HEK293 (cell line): ENCODE data around the gene GPR160.

ENCODE experiments used
- CTCF ChIA-PET: fragments of 350-600 bp; formaldehyde crosslinking; extraction: SDS; loops from one replicate; lab custom pipeline; 2021; ENCODE audit warnings: antibody characterized with exemption; lab: Yijun Ruan, JAX
- POLR2A ChIA-PET: fragments of 300-600 bp; formaldehyde crosslinking; extraction: SDS; loops from one replicate; lab custom pipeline; 2020; ENCODE audit warnings: antibody characterized with exemption, inconsistent platforms; lab: Yijun Ruan, JAX
- H3K27ac ChIP-seq: fragments of 200-500 bp; sonication (Bioruptor generic); 2 replicates; pipeline ENCODE4 v1.5.1; 2014; ENCODE audit warnings: low read depth, low read length, control low read depth, inconsistent platforms; ENCODE audit errors: extremely low read depth
- H3K36me3 ChIP-seq, 2 experiments: fragments of 200-500 bp in 1 of 2; sonication (Bioruptor generic) in 1 of 2; 1 replicate in 1 of 2; 2 replicates in 1 of 2; pipeline ENCODE4 v1.5.1; 2014 to 2017; ENCODE audit warnings: inconsistent platforms in 2 of 2, low read length in 2 of 2; ENCODE audit not compliant: control insufficient read depth in 2 of 2, insufficient read depth in 1 of 2
- H3K4me1 ChIP-seq: fragments of 200-500 bp; sonication (Bioruptor generic); 2 replicates; pipeline ENCODE4 v1.5.1; 2014; ENCODE audit warnings: mild to moderate bottlenecking, low read length, inconsistent platforms; ENCODE audit not compliant: control insufficient read depth, insufficient read depth
- H3K4me3 ChIP-seq: 2 replicates; pipeline ENCODE4 v1.5.1; 2011; ENCODE audit warnings: low read depth, mild to moderate bottlenecking, control low read depth, low read length, moderate library complexity
- H3K9me3 ChIP-seq: fragments of 200-500 bp; sonication (Bioruptor generic); 2 replicates; pipeline ENCODE4 v1.5.1; 2014; ENCODE audit warnings: low read depth, low read length, inconsistent platforms; ENCODE audit not compliant: control insufficient read depth, insufficient read depth
- CTCF ChIP-seq: fragments of 450-650 bp; formaldehyde crosslinking; IDR thresholded peaks from 2 replicates; pipeline ENCODE4 v1.5.1; 2016; ENCODE audit warnings: missing biosample characterization, missing genetic modification characterization
- FEZF1 ChIP-seq: fragments of 450-650 bp; formaldehyde crosslinking; IDR thresholded peaks from 2 replicates; pipeline ENCODE4 v1.5.1; 2016; ENCODE audit warnings: missing biosample characterization, missing genetic modification characterization
- MZF1 ChIP-seq: fragments of 450-650 bp; formaldehyde crosslinking; IDR thresholded peaks from 2 replicates; pipeline ENCODE4 v1.5.1; 2017; ENCODE audit warnings: missing biosample characterization, missing genetic modification characterization, borderline replicate concordance
- REPIN1 ChIP-seq: fragments of 450-650 bp; formaldehyde crosslinking; IDR thresholded peaks from 2 replicates; pipeline ENCODE4 v1.5.1; 2017; ENCODE audit warnings: missing biosample characterization, missing genetic modification characterization, low read depth
- SP3 ChIP-seq: fragments of 450-650 bp; formaldehyde crosslinking; IDR thresholded peaks from 2 replicates; pipeline ENCODE4 v1.5.1; 2016; ENCODE audit warnings: missing biosample characterization, missing genetic modification characterization
- ZBTB20 ChIP-seq: fragments of 450-650 bp; formaldehyde crosslinking; IDR thresholded peaks from 2 replicates; pipeline ENCODE4 v1.5.1; 2016; ENCODE audit warnings: missing biosample characterization, missing genetic modification characterization
- ZBTB8A ChIP-seq: fragments of 450-650 bp; formaldehyde crosslinking; IDR thresholded peaks from 2 replicates; pipeline ENCODE4 v1.5.1; 2016; ENCODE audit warnings: missing biosample characterization, missing genetic modification characterization
- ZFP37 ChIP-seq: fragments of 450-650 bp; formaldehyde crosslinking; IDR thresholded peaks from 2 replicates; pipeline ENCODE4 v1.5.1; 2016; ENCODE audit warnings: missing biosample characterization, missing genetic modification characterization
- ZFP69B ChIP-seq: fragments of 450-650 bp; formaldehyde crosslinking; IDR thresholded peaks from 2 replicates; pipeline ENCODE4 v1.5.1; 2016; ENCODE audit warnings: missing biosample characterization, missing genetic modification characterization
- ZNF121 ChIP-seq: fragments of 450-650 bp; formaldehyde crosslinking; IDR thresholded peaks from 2 replicates; pipeline ENCODE4 v1.5.1; 2016; ENCODE audit warnings: missing biosample characterization, missing genetic modification characterization
- ZNF19 ChIP-seq: fragments of 450-650 bp; formaldehyde crosslinking; IDR thresholded peaks from 2 replicates; pipeline ENCODE4; 2016; ENCODE audit warnings: missing biosample characterization, missing genetic modification characterization, low read depth
- ZNF2 ChIP-seq: fragments of 450-650 bp; formaldehyde crosslinking; IDR thresholded peaks from 2 replicates; pipeline ENCODE4 v1.5.1; 2016; ENCODE audit warnings: missing biosample characterization, missing genetic modification characterization
- ZNF221 ChIP-seq: fragments of 450-650 bp; formaldehyde crosslinking; IDR thresholded peaks from 2 replicates; pipeline ENCODE4 v1.5.1; 2017; ENCODE audit warnings: missing biosample characterization, missing genetic modification characterization, borderline replicate concordance
- ZNF239 ChIP-seq: fragments of 450-650 bp; formaldehyde crosslinking; IDR thresholded peaks from 2 replicates; pipeline ENCODE4 v1.5.1; 2016; ENCODE audit warnings: missing biosample characterization, missing genetic modification characterization
- ZNF311 ChIP-seq: fragments of 450-650 bp; formaldehyde crosslinking; IDR thresholded peaks from 2 replicates; pipeline ENCODE4 v1.5.1; 2017; ENCODE audit warnings: missing biosample characterization, missing genetic modification characterization, borderline replicate concordance
- ZNF324 ChIP-seq: fragments of 450-650 bp; formaldehyde crosslinking; IDR thresholded peaks from 2 replicates; pipeline ENCODE4 v1.5.1; 2016; ENCODE audit warnings: missing biosample characterization, missing genetic modification characterization
- ZNF394 ChIP-seq: fragments of 450-650 bp; formaldehyde crosslinking; IDR thresholded peaks from 2 replicates; pipeline ENCODE4 v1.5.1; 2016; ENCODE audit warnings: missing biosample characterization, missing genetic modification characterization, mild to moderate bottlenecking, moderate library complexity, borderline replicate concordance
- ZNF423 ChIP-seq: fragments of 450-650 bp; formaldehyde crosslinking; IDR thresholded peaks from 2 replicates; pipeline ENCODE4 v1.5.1; 2016; ENCODE audit warnings: missing biosample characterization, missing genetic modification characterization
- ZNF426 ChIP-seq: fragments of 450-650 bp; formaldehyde crosslinking; IDR thresholded peaks from 2 replicates; pipeline ENCODE4 v1.5.1; 2017; ENCODE audit warnings: missing biosample characterization, missing genetic modification characterization, mild to moderate bottlenecking, inconsistent platforms, moderate library complexity
- ZNF629 ChIP-seq: fragments of 450-650 bp; formaldehyde crosslinking; IDR thresholded peaks from 2 replicates; pipeline ENCODE4 v1.5.1; 2017; ENCODE audit warnings: missing biosample characterization, missing genetic modification characterization
- ZNF677 ChIP-seq: fragments of 450-650 bp; IDR thresholded peaks from 2 replicates; pipeline ENCODE4 v1.5.0; 2018; ENCODE audit warnings: missing biosample characterization, mild to moderate bottlenecking, missing genetic modification characterization, moderate library complexity
- ZNF704 ChIP-seq: fragments of 450-650 bp; formaldehyde crosslinking; IDR thresholded peaks from 2 replicates; pipeline ENCODE4 v1.5.1; 2016; ENCODE audit warnings: missing biosample characterization, missing genetic modification characterization
- TF ChIP-seq, protein P1 (sequence below): fragments of 450-650 bp; formaldehyde crosslinking; IDR thresholded peaks from 2 replicates; pipeline ENCODE4 v1.5.1; 2016; ENCODE audit warnings: missing biosample characterization, missing genetic modification characterization
- TF ChIP-seq, protein P2 (sequence below): fragments of 450-650 bp; formaldehyde crosslinking; IDR thresholded peaks from 2 replicates; pipeline ENCODE4 v1.5.1; 2016; ENCODE audit warnings: missing biosample characterization, missing genetic modification characterization
- TF ChIP-seq, protein P3 (sequence below): fragments of 450-650 bp; formaldehyde crosslinking; IDR thresholded peaks from 2 replicates; pipeline ENCODE4 v1.5.1; 2016; ENCODE audit warnings: missing biosample characterization, missing genetic modification characterization
- TF ChIP-seq, protein P4 (sequence below): fragments of 450-650 bp; formaldehyde crosslinking; IDR thresholded peaks from 2 replicates; pipeline ENCODE4 v1.5.1; 2016; ENCODE audit warnings: missing biosample characterization, missing genetic modification characterization

The GPR160 gene, protein sequence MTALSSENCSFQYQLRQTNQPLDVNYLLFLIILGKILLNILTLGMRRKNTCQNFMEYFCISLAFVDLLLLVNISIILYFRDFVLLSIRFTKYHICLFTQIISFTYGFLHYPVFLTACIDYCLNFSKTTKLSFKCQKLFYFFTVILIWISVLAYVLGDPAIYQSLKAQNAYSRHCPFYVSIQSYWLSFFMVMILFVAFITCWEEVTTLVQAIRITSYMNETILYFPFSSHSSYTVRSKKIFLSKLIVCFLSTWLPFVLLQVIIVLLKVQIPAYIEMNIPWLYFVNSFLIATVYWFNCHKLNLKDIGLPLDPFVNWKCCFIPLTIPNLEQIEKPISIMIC

DNA sequence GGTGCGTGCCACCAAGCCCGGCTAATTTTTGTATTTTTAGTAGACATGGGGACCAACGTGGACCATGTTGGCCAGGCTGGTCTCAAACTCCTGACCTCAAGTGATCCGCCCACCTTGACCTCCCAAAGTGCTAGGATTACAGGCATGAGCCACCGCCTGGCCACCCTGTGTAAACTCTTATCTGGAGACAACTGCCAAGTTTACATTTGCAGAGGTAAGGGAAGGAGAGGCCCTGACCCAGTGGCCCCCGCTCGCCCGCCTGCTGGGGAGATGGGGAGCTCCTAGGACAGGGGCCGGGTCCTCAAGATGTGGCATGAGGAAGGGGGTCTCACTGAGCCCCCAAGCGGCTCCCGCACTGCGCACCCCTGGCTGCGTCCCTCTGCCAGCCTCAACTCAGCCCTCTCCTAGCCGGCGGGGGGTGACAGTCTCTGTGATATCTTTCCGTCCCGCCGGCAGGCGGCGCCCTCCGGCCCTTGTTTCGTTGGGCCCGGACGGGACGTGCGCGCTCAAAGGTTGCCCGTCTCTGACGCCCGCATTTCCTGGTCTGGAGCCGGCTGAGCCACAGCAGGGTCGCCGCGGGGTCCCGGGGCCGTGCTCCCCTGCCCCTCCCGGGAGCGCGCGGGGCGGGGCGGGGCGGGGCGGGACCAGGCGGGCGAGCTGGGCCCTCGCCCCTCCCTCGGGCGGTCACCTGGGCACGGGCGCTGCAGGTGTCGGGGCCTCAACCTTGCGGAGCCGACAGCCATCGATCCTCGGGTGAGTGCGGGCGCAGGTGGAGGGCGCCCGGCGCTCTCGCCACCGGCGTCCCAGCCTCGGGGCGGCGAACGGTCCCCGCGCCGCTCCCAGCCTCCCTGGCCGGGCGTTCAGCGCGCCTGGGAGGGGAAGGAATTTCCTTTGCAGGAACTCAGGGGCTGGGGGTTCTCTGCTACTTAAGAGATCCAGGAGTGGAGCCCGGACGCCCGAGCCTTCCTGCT lies at the start of gene GPR160:
Gene GPR160 (plus strand): TSS at position 533 of the 971 bp plus-strand sequence. CDS start 45,978 bp downstream, outside the sequence.
- ChIA-PET CTCF (interaction anchor here (0.5 to 1.3 kb wide), 9 partner anchors 12 to 820 kb away, joined by 3 to 4 read pairs (median 3); no protein-coding TSS in a partner anchor), POLR2A (no interaction called here)
- Histone ChIP-seq H3K4me1 (no peaks in the 10 kb centered on the region), H3K27ac (no peak within 1 kb of the TSS; the same call in 1 of the 2 replicates), H3K4me3 (peak within 1 kb of the TSS; percentile 63), H3K36me3 (no peaks in the 10 kb centered on the region), H3K9me3 (no peaks in the 10 kb centered on the region)
- TF ChIP-seq ZNF2 (tag by site-specific recombination) (0 out of 2 replicates have a peak, but pooled peaks have one; percentile 30), ZFP69B (tag by site-specific recombination) (peak; percentile 43; the same call in 1 of the 2 replicates), ZNF311 (tag by site-specific recombination) (no peak), ZNF629 (tag by site-specific recombination) (0 out of 2 replicates have a peak, but pooled peaks have one; percentile 12), ZNF677 (no peak), ZNF394 (tag by site-specific recombination) (no peak), ZNF324 (tag by site-specific recombination) (0 out of 2 replicates have a peak, but pooled peaks have one; percentile 34), ZNF121 (tag by site-specific recombination) (no peak), ZNF423 (no peak), FEZF1 (tag by site-specific recombination) (no peak), ZBTB20 (tag by site-specific recombination) (peak; percentile 30; the same call in 1 of the 2 replicates), MZF1 (no peak), CTCF (tag by site-specific recombination) (peak; percentile 71), ZNF221 (tag by site-specific recombination) (no peak), ZNF704 (tag by site-specific recombination) (no peak), SP3 (no peak), ZFP37 (tag by site-specific recombination) (peak; percentile 45; the same call in 1 of the 2 replicates), REPIN1 (no peak), ZNF426 (tag by site-specific recombination) (no peak), ZNF239 (tag by site-specific recombination) (no peak), ZBTB8A (tag by site-specific recombination) (peak; percentile 89), ZNF19 (no peak)
- TF ChIP-seq, protein P1, sequence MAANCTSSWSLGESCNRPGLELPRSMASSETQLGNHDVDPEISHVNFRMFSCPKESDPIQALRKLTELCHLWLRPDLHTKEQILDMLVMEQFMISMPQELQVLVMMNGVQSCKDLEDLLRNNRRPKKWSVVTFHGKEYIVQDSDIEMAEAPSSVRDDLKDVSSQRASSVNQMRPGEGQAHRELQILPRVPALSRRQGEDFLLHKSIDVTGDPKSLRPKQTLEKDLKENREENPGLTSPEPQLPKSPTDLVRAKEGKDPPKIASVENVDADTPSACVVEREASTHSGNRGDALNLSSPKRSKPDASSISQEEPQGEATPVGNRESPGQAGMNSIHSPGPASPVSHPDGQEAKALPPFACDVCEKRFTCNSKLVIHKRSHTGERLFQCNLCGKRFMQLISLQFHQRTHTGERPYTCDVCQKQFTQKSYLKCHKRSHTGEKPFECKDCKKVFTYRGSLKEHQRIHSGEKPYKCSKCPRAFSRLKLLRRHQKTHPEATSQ (tag by site-specific recombination) = no peak
- TF ChIP-seq, protein P2, sequence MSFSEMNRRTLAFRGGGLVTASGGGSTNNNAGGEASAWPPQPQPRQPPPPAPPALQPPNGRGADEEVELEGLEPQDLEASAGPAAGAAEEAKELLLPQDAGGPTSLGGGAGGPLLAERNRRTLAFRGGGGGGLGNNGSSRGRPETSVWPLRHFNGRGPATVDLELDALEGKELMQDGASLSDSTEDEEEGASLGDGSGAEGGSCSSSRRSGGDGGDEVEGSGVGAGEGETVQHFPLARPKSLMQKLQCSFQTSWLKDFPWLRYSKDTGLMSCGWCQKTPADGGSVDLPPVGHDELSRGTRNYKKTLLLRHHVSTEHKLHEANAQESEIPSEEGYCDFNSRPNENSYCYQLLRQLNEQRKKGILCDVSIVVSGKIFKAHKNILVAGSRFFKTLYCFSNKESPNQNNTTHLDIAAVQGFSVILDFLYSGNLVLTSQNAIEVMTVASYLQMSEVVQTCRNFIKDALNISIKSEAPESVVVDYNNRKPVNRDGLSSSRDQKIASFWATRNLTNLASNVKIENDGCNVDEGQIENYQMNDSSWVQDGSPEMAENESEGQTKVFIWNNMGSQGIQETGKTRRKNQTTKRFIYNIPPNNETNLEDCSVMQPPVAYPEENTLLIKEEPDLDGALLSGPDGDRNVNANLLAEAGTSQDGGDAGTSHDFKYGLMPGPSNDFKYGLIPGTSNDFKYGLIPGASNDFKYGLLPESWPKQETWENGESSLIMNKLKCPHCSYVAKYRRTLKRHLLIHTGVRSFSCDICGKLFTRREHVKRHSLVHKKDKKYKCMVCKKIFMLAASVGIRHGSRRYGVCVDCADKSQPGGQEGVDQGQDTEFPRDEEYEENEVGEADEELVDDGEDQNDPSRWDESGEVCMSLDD (tag by site-specific recombination) = no peak
- TF ChIP-seq, protein P3, sequence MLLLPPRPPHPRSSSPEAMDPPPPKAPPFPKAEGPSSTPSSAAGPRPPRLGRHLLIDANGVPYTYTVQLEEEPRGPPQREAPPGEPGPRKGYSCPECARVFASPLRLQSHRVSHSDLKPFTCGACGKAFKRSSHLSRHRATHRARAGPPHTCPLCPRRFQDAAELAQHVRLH (tag by site-specific recombination) = 0 out of 2 replicates have a peak, but pooled peaks have one; percentile 48
- TF ChIP-seq, protein P4, sequence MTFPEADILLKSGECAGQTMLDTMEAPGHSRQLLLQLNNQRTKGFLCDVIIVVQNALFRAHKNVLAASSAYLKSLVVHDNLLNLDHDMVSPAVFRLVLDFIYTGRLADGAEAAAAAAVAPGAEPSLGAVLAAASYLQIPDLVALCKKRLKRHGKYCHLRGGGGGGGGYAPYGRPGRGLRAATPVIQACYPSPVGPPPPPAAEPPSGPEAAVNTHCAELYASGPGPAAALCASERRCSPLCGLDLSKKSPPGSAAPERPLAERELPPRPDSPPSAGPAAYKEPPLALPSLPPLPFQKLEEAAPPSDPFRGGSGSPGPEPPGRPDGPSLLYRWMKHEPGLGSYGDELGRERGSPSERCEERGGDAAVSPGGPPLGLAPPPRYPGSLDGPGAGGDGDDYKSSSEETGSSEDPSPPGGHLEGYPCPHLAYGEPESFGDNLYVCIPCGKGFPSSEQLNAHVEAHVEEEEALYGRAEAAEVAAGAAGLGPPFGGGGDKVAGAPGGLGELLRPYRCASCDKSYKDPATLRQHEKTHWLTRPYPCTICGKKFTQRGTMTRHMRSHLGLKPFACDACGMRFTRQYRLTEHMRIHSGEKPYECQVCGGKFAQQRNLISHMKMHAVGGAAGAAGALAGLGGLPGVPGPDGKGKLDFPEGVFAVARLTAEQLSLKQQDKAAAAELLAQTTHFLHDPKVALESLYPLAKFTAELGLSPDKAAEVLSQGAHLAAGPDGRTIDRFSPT (tag by site-specific recombination) = peak; percentile 81
